IMR-90 (cell line): Measurements from ENCODE around the gene TOE1. TPM values are rescaled to one million over a fixed set of nuclear protein-coding genes. Genes with fewer than 3 reads are reported as not detected.

Experiments used
- ATAC-seq: fragments of 200-7000 bp; cut with Tn5 transposase; 2 replicates; pipeline ENCODE4 v1.9.1; 2020; ENCODE audit warnings: low read depth, mild to moderate bottlenecking, moderate library complexity
- BruUV-seq: library from RNA; stranded (reverse); fragments of 400-500 nt; replicated peaks from 2 replicates; lab custom pipeline; 2021; lab: Mats Ljungman, UMichigan
- CTCF ChIA-PET: fragments of 300-600 bp; formaldehyde crosslinking; extraction: SDS; loops from one replicate; lab custom pipeline; 2021; ENCODE audit warnings: antibody characterized with exemption; lab: Yijun Ruan, JAX
- POLR2A ChIA-PET: fragments of 300-600 bp; sonication (Branson Sonifier 250); formaldehyde crosslinking; loops from one replicate; lab custom pipeline; 2022; ENCODE audit warnings: antibody characterized with exemption; ENCODE audit not compliant: unreplicated experiment; lab: Charles Lee
- DNase-seq: peaks from one replicate; pipeline ENCODE4 v3.0.0; 2013
- H2AFZ ChIP-seq: replicated peaks from 2 replicates; pipeline ENCODE3; 2013; ENCODE audit warnings: low read length, mild to moderate bottlenecking; ENCODE audit not compliant: poor library complexity
- H2AK5ac ChIP-seq: 2 replicates; pipeline ENCODE4 v1.6.1; 2013; ENCODE audit warnings: low read depth, low read length, inconsistent platforms
- H2AK9ac ChIP-seq: replicated peaks from 2 replicates; pipeline ENCODE3; 2013; ENCODE audit warnings: mild to moderate bottlenecking, low read depth, low read length, moderate library complexity; ENCODE audit not compliant: poor library complexity
- H2BK120ac ChIP-seq: 2 replicates; pipeline ENCODE4 v1.6.1; 2013; ENCODE audit warnings: low read depth, low read length, inconsistent platforms
- H2BK15ac ChIP-seq: 3 replicates; pipeline ENCODE4 v1.6.1; 2013; ENCODE audit warnings: low read depth, low read length, inconsistent platforms
- H2BK20ac ChIP-seq: 2 replicates; pipeline ENCODE4 v1.6.1; 2013; ENCODE audit warnings: low read depth, mild to moderate bottlenecking, inconsistent platforms, low read length, moderate library complexity
- H2BK5ac ChIP-seq: 2 replicates; pipeline ENCODE4 v1.6.1; 2013; ENCODE audit warnings: mild to moderate bottlenecking, low read depth, low read length, inconsistent platforms; ENCODE audit not compliant: poor library complexity, severe bottlenecking
- H3K14ac ChIP-seq: replicated peaks from 2 replicates; pipeline ENCODE4 v1.6.1; 2013; ENCODE audit warnings: low read depth, low read length, inconsistent platforms
- H3K18ac ChIP-seq: 2 replicates; pipeline ENCODE4 v1.6.1; 2013; ENCODE audit warnings: low read depth, low read length, control low read depth
- H3K23ac ChIP-seq: 2 replicates; pipeline ENCODE4 v1.6.1; 2013; ENCODE audit warnings: low read depth, low read length, inconsistent platforms
- H3K27ac ChIP-seq: 2 replicates; pipeline ENCODE4 v1.5.1; 2013; ENCODE audit warnings: mild to moderate bottlenecking, control low read depth, low read length; ENCODE audit not compliant: insufficient read depth
- H3K27me3 ChIP-seq: 2 replicates; pipeline ENCODE4 v1.6.1; 2013; ENCODE audit warnings: low read length; ENCODE audit not compliant: control insufficient read depth, insufficient read depth
- H3K36me3 ChIP-seq: 2 replicates; pipeline ENCODE4 v1.6.1; 2013; ENCODE audit warnings: low read length, mixed read lengths; ENCODE audit not compliant: control insufficient read depth, insufficient read depth
- H3K4ac ChIP-seq: 2 replicates; pipeline ENCODE4 v1.6.1; 2013; ENCODE audit warnings: low read depth, low read length, inconsistent platforms
- H3K4me1 ChIP-seq: 2 replicates; pipeline ENCODE4 v1.6.1; 2013; ENCODE audit warnings: low read length, mixed read lengths; ENCODE audit not compliant: control insufficient read depth, insufficient read depth
- H3K4me2 ChIP-seq: 2 replicates; pipeline ENCODE4 v1.6.1; 2013; ENCODE audit warnings: low read depth, mild to moderate bottlenecking, control low read depth, low read length, moderate library complexity
- H3K4me3 ChIP-seq: 2 replicates; pipeline ENCODE4 v1.5.1; 2013; ENCODE audit warnings: low read depth, mild to moderate bottlenecking, control low read depth, low read length, moderate library complexity; ENCODE audit not compliant: insufficient read depth
- H3K56ac ChIP-seq: 2 replicates; pipeline ENCODE4 v1.6.1; 2013; ENCODE audit warnings: low read length, inconsistent platforms; ENCODE audit not compliant: insufficient read depth; ENCODE audit errors: extremely low read depth
- H3K79me1 ChIP-seq, 2 experiments: 2 replicates each; pipeline ENCODE4 v1.6.1; 2013; ENCODE audit warnings: low read length in 2 of 2, inconsistent platforms in 1 of 2, low read depth in 1 of 2
- H3K9ac ChIP-seq: 2 replicates; pipeline ENCODE4 v1.6.1; 2013; ENCODE audit warnings: low read depth, low read length, control low read depth
- H3K9me1 ChIP-seq: 2 replicates; pipeline ENCODE4 v1.6.1; 2013; ENCODE audit warnings: low read length, inconsistent platforms; ENCODE audit not compliant: insufficient read depth
- H3K9me3 ChIP-seq: 2 replicates; pipeline ENCODE4 v1.6.1; 2013; ENCODE audit warnings: low read length; ENCODE audit not compliant: control insufficient read depth, insufficient read depth
- H4K20me1 ChIP-seq: 2 replicates; pipeline ENCODE4 v1.6.1; 2013; ENCODE audit warnings: low read length, inconsistent platforms; ENCODE audit not compliant: insufficient read depth
- H4K5ac ChIP-seq: 2 replicates; pipeline ENCODE4 v1.6.1; 2013; ENCODE audit warnings: mild to moderate bottlenecking, low read depth, low read length, control low read depth
- H4K8ac ChIP-seq, 2 experiments: 2 replicates each; pipeline ENCODE4 v1.6.1; 2013; ENCODE audit warnings: low read depth in 2 of 2, low read length in 2 of 2, control low read depth in 1 of 2, inconsistent platforms in 1 of 2
- H4K91ac ChIP-seq: 2 replicates; pipeline ENCODE4 v1.6.1; 2013; ENCODE audit warnings: low read depth, low read length, inconsistent platforms; ENCODE audit not compliant: insufficient read depth
- BHLHE40 ChIP-seq: fragments of 150-350 bp; IDR thresholded peaks from 2 replicates; pipeline ENCODE4 v1.6.1; 2016; ENCODE audit warnings: mild to moderate bottlenecking, low read depth, low read length
- MAZ ChIP-seq: IDR thresholded peaks from 2 replicates; pipeline ENCODE4 v1.6.1; 2012; ENCODE audit warnings: low read depth, mild to moderate bottlenecking, low read length, improper control_type of control experiment, moderate library complexity, borderline replicate concordance
- MXI1 ChIP-seq: IDR thresholded peaks from 2 replicates; pipeline ENCODE4 v1.6.1; 2012; ENCODE audit warnings: low read depth, mild to moderate bottlenecking, low read length, moderate library complexity, borderline replicate concordance
- NFE2L2 ChIP-seq: fragments of 150-350 bp; IDR thresholded peaks from 2 replicates; pipeline ENCODE4 v1.6.1; 2016; ENCODE audit warnings: low read depth, mild to moderate bottlenecking, low read length
- POLR2A ChIP-seq: IDR thresholded peaks from 2 replicates; pipeline ENCODE4 v1.6.1; 2012; ENCODE audit warnings: mild to moderate bottlenecking, low read depth, low read length
- RFX5 ChIP-seq: IDR thresholded peaks from 2 replicates; pipeline ENCODE4 v1.8.0; 2012; ENCODE audit warnings: low read depth, mild to moderate bottlenecking, low read length, moderate library complexity
- WGBS, 2 experiments: methylation state at CpG; one replicate each; pipeline versions ENCODE4 v1.1.5 to v1.1.7; 2013; ENCODE audit warnings: missing lambda C conversion rate in 2 of 2; ENCODE audit not compliant: insufficient read length in 1 of 2; ENCODE audit errors: extremely low coverage in 2 of 2; 5-methylcytosine and 5-hydroxymethylcytosine counted together
- dilution Hi-C: fragments of 300-500 bp; cut with HindIII; formaldehyde crosslinking; loops from one replicate; pipeline ENCODE4 v1.14.3; 2018; ENCODE audit warnings: low sequenced_read_pairs; ENCODE audit not compliant: unreplicated experiment
- in situ Hi-C: fragments of 300-500 bp; cut with MboI; formaldehyde crosslinking; loops from 3 replicates; pipeline ENCODE4 v1.14.3; 2019; ENCODE audit warnings: low sequenced_read_pairs, inconsistent platforms, mixed read lengths
- intact Hi-C: fragments of 100-400 bp; cut with micrococcal nuclease; formaldehyde crosslinking; loops from 2 replicates; pipeline ENCODE4 v1.10.0; 2022
- polyA plus RNA-seq, 3 experiments: library from polyadenylated mRNA; depleted of rRNA; stranded (reverse); fragments of >200 nt; gene quantifications; 2 replicates each; pipeline ENCODE4 v1.2.3, GENCODE V29; 2012; ENCODE audit warnings: low replicate concordance in 1 of 3
- total RNA-seq: library from RNA; depleted of rRNA; stranded (reverse); fragments of >200 nt; gene quantifications from 2 replicates; pipeline ENCODE4 v1.2.3, GENCODE V29; 2012
- TF ChIP-seq, protein P1 (sequence below): fragments of 150-350 bp; IDR thresholded peaks from 2 replicates; pipeline ENCODE4 v1.6.1; 2016; ENCODE audit warnings: low read depth, mild to moderate bottlenecking, low read length, moderate library complexity, borderline replicate concordance
- TF ChIP-seq, protein P2 (sequence below): conservative IDR thresholded peaks from 2 replicates; pipeline ENCODE4 v1.5.1; 2012; ENCODE audit warnings: mild to moderate bottlenecking, low read depth, low read length, improper control_type of control experiment

TOE1 gene
- total and polyA plus RNA-seq, 2 of the 4 experiments (the other 2 are of a cell fraction), result 15.5 to 18.6 TPM

DNA sequence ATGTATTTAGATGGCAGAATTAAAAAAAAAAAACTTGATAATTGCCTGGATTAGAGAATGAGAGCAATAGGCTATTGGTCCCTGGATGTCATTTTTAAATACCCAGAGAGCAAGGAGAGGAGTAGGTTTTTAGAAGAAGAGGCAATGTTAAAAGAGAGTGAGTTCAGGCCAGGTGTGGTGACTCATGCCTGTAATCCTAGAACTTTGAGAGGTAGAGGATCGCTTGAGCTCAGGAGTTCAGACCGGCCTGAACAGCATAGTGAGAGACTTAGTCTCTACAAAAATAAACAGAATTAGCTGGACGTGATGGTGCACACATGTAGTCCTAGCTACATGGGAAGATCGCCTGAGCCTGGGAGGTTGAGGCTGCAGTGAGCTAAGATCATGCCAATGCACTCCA is 16.2 kb downstream of the TOE1 start:
- Histone ChIP-seq H3K14ac (no peak overlapping the region), H3K23ac (no peak overlapping the region), H2BK5ac (no peak overlapping the region), H3K36me3 (no peaks in the 10 kb centered on the region), H3K18ac (no peak overlapping the region), H3K4me2 (no peak overlapping the region), H3K9ac (no peak overlapping the region), H2AK5ac (no peak overlapping the region), H3K9me1 (no peaks in the 10 kb centered on the region), H3K9me3 (no peaks in the 10 kb centered on the region), H3K56ac (no peak overlapping the region), H3K4me1 (no peaks in the 10 kb centered on the region; the same call in 1 of the 2 replicates), H3K79me1 (no peaks in the 10 kb centered on the region), H4K91ac (no peak overlapping the region), H2BK120ac (no peak overlapping the region), H2AFZ (no peak overlapping the region), H4K5ac (no peak overlapping the region), H4K8ac (no peak overlapping the region), H3K4me3 (no peak overlapping the region), H2BK20ac (no peak overlapping the region), H3K27me3 (no peaks in the 10 kb centered on the region), H2AK9ac (no peak overlapping the region), H4K20me1 (no peaks in the 10 kb centered on the region), H3K27ac (no peak overlapping the region), H3K4ac (no peak overlapping the region), H2BK15ac (no peak overlapping the region)
- BruUV-seq, result no TSS peak
- dilution Hi-C loops (no loop called here), in situ Hi-C loops (loop anchor here (5.0 kb wide), 1 partner anchor 216 kb away; no protein-coding TSS in a partner anchor), intact Hi-C loops (no loop called here)
- POLR2A ChIA-PET, result no interaction called here
- TF ChIP-seq, protein P1, sequence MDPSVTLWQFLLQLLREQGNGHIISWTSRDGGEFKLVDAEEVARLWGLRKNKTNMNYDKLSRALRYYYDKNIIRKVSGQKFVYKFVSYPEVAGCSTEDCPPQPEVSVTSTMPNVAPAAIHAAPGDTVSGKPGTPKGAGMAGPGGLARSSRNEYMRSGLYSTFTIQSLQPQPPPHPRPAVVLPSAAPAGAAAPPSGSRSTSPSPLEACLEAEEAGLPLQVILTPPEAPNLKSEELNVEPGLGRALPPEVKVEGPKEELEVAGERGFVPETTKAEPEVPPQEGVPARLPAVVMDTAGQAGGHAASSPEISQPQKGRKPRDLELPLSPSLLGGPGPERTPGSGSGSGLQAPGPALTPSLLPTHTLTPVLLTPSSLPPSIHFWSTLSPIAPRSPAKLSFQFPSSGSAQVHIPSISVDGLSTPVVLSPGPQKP, result no peak
- TF ChIP-seq NFE2L2 (no peak), RFX5 (no peak), POLR2A (no peak), MAZ (no peak), BHLHE40 (no peak), MXI1 (no peak)
- TF ChIP-seq, protein P2, sequence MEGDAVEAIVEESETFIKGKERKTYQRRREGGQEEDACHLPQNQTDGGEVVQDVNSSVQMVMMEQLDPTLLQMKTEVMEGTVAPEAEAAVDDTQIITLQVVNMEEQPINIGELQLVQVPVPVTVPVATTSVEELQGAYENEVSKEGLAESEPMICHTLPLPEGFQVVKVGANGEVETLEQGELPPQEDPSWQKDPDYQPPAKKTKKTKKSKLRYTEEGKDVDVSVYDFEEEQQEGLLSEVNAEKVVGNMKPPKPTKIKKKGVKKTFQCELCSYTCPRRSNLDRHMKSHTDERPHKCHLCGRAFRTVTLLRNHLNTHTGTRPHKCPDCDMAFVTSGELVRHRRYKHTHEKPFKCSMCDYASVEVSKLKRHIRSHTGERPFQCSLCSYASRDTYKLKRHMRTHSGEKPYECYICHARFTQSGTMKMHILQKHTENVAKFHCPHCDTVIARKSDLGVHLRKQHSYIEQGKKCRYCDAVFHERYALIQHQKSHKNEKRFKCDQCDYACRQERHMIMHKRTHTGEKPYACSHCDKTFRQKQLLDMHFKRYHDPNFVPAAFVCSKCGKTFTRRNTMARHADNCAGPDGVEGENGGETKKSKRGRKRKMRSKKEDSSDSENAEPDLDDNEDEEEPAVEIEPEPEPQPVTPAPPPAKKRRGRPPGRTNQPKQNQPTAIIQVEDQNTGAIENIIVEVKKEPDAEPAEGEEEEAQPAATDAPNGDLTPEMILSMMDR, result no peak
- peak; percentile 55 for DNase-seq
- peak; percentile 24; the same call in 1 of the 2 replicates for ATAC-seq
- 36% methylated on average over 4 of the region's 4 CpGs; no CpG with 5 or more reads in 1 of the 2 experiments for WGBS, 2 experiments
- CTCF ChIA-PET, result interaction anchor here (0.6 to 8.1 kb wide), 3 partner anchors 136 to 248 kb away, joined by 3 to 95 read pairs (median 4); partner anchors contain the start of gene TESK2
